T-cell (primary cell): ENCODE measurements around the gene FMN2. TPM values are rescaled to one million over a fixed set of nuclear protein-coding genes. Genes with fewer than 3 reads are reported as not detected.

Experiments used
- ATAC-seq, 4 experiments: fragments of 200-7000 bp in 3 of 4; fragments of 150-1000 bp in 1 of 4; cut with Tn5 transposase; replicated peaks in 1 of 4; 1 replicate in 3 of 4; 2 replicates in 1 of 4; pipeline ENCODE4 v1.10.0; 2021; ENCODE audit warnings: moderate library complexity in 3 of 4, mild to moderate bottlenecking in 2 of 4, moderate number of reproducible peaks in 1 of 4
- CTCF ChIA-PET, 2 donors: fragments of 300-600 bp; sonication (Branson Sonifier 250); formaldehyde crosslinking; loops; one replicate each; lab custom pipeline; 2022; ENCODE audit warnings: antibody characterized with exemption in 2 of 2; lab: Charles Lee
- POLR2A ChIA-PET, 2 donors: fragments of 300-600 bp; sonication (Branson Sonifier 250); formaldehyde crosslinking; loops; one replicate each; lab custom pipeline; 2022; ENCODE audit warnings: antibody characterized with exemption in 2 of 2; lab: Charles Lee
- DNase-seq, 35 experiments: peaks; one replicate each; pipeline versions ENCODE4 v3.0.0 to v3.0.0-alpha.2; 2013 to 2023
- H3K27ac ChIP-seq: one replicate; pipeline ENCODE4 v1.5.1; 2013; ENCODE audit warnings: low read length
- H3K27me3 ChIP-seq, 2 experiments: replicated peaks in 1 of 2; 1 replicate in 1 of 2; 2 replicates in 1 of 2; pipeline versions ENCODE4 v1.6.1 to v1.7.0; 2013; ENCODE audit warnings: low read length in 1 of 2, mixed read lengths in 1 of 2; ENCODE audit not compliant: control insufficient read depth in 2 of 2, insufficient read depth in 2 of 2; ENCODE audit errors: extremely low read depth in 1 of 2
- H3K36me3 ChIP-seq, 2 donors: 1 replicate in 1 of 2; 2 replicates in 1 of 2; pipeline versions ENCODE4 v1.6.1 to v1.7.0; 2013; ENCODE audit warnings: low read length in 1 of 2; ENCODE audit not compliant: control insufficient read depth in 2 of 2, insufficient read depth in 1 of 2; ENCODE audit errors: extremely low read depth in 1 of 2
- H3K4me1 ChIP-seq, 2 experiments: 1 replicate in 1 of 2; 2 replicates in 1 of 2; pipeline versions ENCODE4 v1.6.1 to v1.7.0; 2013; ENCODE audit warnings: low read length in 2 of 2, mixed read lengths in 1 of 2; ENCODE audit not compliant: insufficient read depth in 2 of 2, control insufficient read depth in 1 of 2; ENCODE audit errors: extremely low read depth in 1 of 2
- H3K4me3 ChIP-seq, 2 donors: 1 replicate in 1 of 2; 2 replicates in 1 of 2; pipeline versions ENCODE4 v1.5.1 to v1.7.0; 2013; ENCODE audit warnings: mild to moderate bottlenecking in 2 of 2, low read length in 1 of 2, moderate library complexity in 1 of 2; ENCODE audit not compliant: control insufficient read depth in 1 of 2; ENCODE audit errors: extremely low read depth in 1 of 2
- H3K9me3 ChIP-seq: 2 replicates; pipeline ENCODE4 v1.7.0; 2013
- H3K27ac Mint-ChIP-seq, 2 donors: one replicate each; pipeline ENCODE4 v1.8.0; 2020 to 2021; ENCODE audit warnings: mild to moderate bottlenecking in 2 of 2, mixed read lengths in 2 of 2
- H3K27me3 Mint-ChIP-seq, 2 donors: one replicate each; pipeline ENCODE4 v1.8.0; 2021 to 2022; ENCODE audit warnings: mixed read lengths in 2 of 2
- H3K36me3 Mint-ChIP-seq: one replicate; pipeline ENCODE4 v1.8.0; 2021; ENCODE audit warnings: mixed read lengths
- H3K4me1 Mint-ChIP-seq, 3 donors: one replicate each; pipeline ENCODE4 v1.8.0; 2020 to 2022; ENCODE audit warnings: mixed read lengths in 3 of 3, mild to moderate bottlenecking in 1 of 3
- H3K4me3 Mint-ChIP-seq, 3 donors: one replicate each; pipeline ENCODE4 v1.8.0; 2020 to 2022; ENCODE audit warnings: mild to moderate bottlenecking in 3 of 3, mixed read lengths in 3 of 3, moderate library complexity in 3 of 3
- H3K9me3 Mint-ChIP-seq, 3 donors: one replicate each; pipeline ENCODE4 v1.8.0; 2020 to 2022; ENCODE audit warnings: mixed read lengths in 3 of 3
- WGBS: methylation state at CpG from one replicate; pipeline ENCODE4 v1.1.5; 2013; ENCODE audit warnings: missing lambda C conversion rate; ENCODE audit not compliant: insufficient coverage; 5-methylcytosine and 5-hydroxymethylcytosine counted together
- total RNA-seq, 35 experiments: library from RNA in 6 of 35; stranded (reverse) in 6 of 35; fragments of 120-200 nt in 1 of 35; gene quantifications; one replicate each; pipeline versions ENCODE4 v1.2.1 to v1.2.4 and lab custom pipeline; 2013 to 2026

Gene FMN2
- total RNA-seq, 5 donors from 2014 or later (not counting 1 experiment from before 2014, with no cell fraction given), result not detected

DNA sequence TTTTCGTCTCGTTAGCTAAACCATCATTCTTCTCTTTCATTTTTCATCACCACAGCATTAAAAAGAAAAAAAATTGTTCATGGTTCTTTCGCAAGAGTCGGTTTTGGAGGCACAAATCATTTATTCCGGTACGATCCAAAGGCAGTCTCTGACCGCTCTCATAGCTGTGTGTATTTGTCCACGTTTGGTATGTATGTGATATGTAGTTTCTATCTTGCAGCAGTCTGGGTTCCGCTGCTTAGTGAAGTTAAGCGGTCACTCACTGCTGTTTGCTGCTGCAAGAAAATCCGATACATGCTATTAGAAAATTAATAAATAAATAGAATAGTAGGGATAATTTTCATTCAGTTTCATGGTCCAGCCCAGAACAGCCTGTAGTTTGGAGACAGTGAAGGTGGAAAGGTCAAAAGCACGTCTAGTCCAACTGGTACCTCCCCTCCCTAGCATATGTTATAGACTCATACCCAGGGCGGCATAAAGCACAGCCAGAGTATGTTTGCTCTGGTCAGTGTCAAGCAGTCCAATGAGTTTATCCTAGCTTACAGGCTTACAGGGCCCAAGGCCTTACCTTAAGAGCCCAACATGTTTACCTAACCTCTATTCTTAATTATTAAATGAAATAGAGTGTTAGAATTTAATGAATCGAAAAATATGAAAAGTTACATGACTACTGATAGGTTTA lies 2.5 kb downstream of the FMN2 start:
- Histone ChIP-seq H3K27me3 (peaks cover 10 to 19% of the 10 kb centered on the region in 2 experiments), H3K36me3 (no peaks in the 10 kb centered on the region), H3K4me3 (no peak overlapping the region), H3K27ac (no peak overlapping the region), H3K9me3 (no peaks in the 10 kb centered on the region), H3K4me1 (no peaks in the 10 kb centered on the region)
- ChIA-PET CTCF (no interaction called here), POLR2A (no interaction called here)
- no peaks in the 10 kb centered on the region for H3K36me3 Mint-ChIP-seq
- H3K4me1 Mint-ChIP-seq, result peaks cover 0 to 11% (median 4%) of the 10 kb centered on the region in 3 donors
- no peak overlapping the region for H3K27ac Mint-ChIP-seq
- ATAC-seq (no peak), DNase-seq (no peak)
- no peak overlapping the region for H3K4me3 Mint-ChIP-seq
- no peaks in the 10 kb centered on the region for H3K9me3 Mint-ChIP-seq
- no CpG with 5 or more reads among the region's 14 CpGs for WGBS
- peaks cover 25 to 35% of the 10 kb centered on the region in 2 donors for H3K27me3 Mint-ChIP-seq

DNA sequence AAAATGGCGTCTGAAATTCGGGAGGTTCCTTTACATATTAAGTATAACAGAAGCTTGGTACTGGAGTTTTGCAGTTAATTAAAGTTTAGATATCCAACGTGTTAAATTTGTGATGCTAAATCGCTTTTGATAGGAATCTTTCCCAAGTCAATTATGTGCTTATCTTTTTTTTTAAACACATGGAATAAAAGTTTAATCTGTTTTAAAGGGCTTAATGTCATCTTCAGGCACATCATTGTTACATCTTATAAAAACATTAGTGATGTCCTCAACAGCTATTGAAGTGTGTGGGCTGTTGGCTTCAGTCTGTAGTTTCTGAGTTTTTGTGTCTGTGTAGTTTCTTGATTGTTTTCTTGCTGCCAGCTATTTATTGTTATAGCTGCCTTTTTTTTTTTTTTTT lies 5.3 kb downstream of the FMN2 start:
- no peak overlapping the region for H3K27ac Mint-ChIP-seq
- Histone ChIP-seq H3K4me1 (no peaks in the 10 kb centered on the region), H3K9me3 (no peaks in the 10 kb centered on the region), H3K27me3 (peaks cover 12 to 18% of the 10 kb centered on the region in 2 experiments), H3K36me3 (no peaks in the 10 kb centered on the region), H3K4me3 (no peak overlapping the region), H3K27ac (no peak overlapping the region)
- ATAC-seq (no peak), DNase-seq (no peak)
- H3K9me3 Mint-ChIP-seq, result no peaks in the 10 kb centered on the region
- CTCF ChIA-PET, result interaction anchor here in 1 of 2 donors (0.6 kb wide), 1 partner anchor 479 kb away, joined by 4 read pairs; no protein-coding TSS in a partner anchor
- H3K4me3 Mint-ChIP-seq, result no peak overlapping the region
- peaks cover 0 to 3% (median 0%) of the 10 kb centered on the region in 3 donors for H3K4me1 Mint-ChIP-seq
- POLR2A ChIA-PET, result no interaction called here
- peaks cover 15 to 22% of the 10 kb centered on the region in 2 donors for H3K27me3 Mint-ChIP-seq
- H3K36me3 Mint-ChIP-seq, result no peaks in the 10 kb centered on the region
- no CpG with 5 or more reads among the region's 4 CpGs for WGBS

DNA sequence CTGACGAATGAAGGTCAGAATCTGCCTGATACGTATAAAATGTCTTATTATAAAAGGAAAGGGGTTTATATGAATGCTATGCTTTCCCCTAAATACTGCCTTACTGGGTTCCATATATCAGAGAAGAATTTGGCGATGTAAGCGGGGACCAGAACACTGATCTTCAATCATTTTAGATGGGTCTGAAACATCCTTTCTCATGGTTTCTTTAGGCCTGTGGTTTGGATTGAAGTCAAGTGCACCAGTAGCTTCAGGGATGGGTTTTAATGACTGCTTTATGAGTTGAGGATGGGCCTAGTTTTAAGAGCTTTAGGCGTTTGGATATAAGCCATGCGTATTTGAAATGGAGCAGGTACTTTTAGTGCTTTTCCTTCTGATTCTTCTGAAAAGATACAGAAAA lies 6.9 kb downstream of the FMN2 start:
- H3K27me3 Mint-ChIP-seq, result peaks cover 15 to 22% of the 10 kb centered on the region in 2 donors
- POLR2A ChIA-PET, result no interaction called here
- no peaks in the 10 kb centered on the region for H3K4me1 ChIP-seq
- CTCF ChIA-PET, result no interaction called here
- ATAC-seq (no peak), DNase-seq (no peak)
- H3K27me3 ChIP-seq, result peaks cover 4 to 12% of the 10 kb centered on the region in 2 experiments
- 100% methylated on average over 1 of the region's 6 CpGs for WGBS
- H3K36me3 ChIP-seq, result no peaks in the 10 kb centered on the region
- no peak overlapping the region for H3K4me3 ChIP-seq
- H3K9me3 ChIP-seq, result no peaks in the 10 kb centered on the region
- peaks cover 0 to 3% (median 0%) of the 10 kb centered on the region in 3 donors for H3K4me1 Mint-ChIP-seq
- no peak overlapping the region for H3K27ac ChIP-seq
- H3K27ac Mint-ChIP-seq, result no peak overlapping the region
- H3K36me3 Mint-ChIP-seq, result no peaks in the 10 kb centered on the region
- H3K4me3 Mint-ChIP-seq, result no peak overlapping the region
- H3K9me3 Mint-ChIP-seq, result no peaks in the 10 kb centered on the region

DNA sequence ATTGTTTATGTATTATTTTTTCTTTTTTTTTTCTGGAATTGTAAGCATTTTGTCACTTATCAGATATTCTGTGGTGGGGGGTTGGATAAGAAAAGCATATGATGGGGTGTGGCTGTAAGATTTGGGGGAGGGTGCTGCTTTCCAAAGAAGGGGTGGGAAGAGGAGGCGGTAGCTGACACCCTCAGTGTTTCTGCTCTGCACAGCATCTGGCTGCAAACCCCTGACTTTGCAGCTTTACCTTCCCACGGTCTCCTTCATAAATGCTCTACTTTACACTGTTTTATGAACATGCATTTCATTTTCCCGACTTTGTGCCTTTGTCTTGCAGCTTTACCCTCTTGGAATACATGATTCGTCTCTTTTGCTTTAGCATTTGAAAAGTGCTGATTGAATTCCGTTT lies 7.6 kb downstream of the FMN2 start:
- Mint-ChIP-seq H3K27me3 (peaks cover 10 to 17% of the 10 kb centered on the region in 2 donors), H3K4me3 (no peak overlapping the region), H3K9me3 (no peaks in the 10 kb centered on the region), H3K36me3 (no peaks in the 10 kb centered on the region), H3K4me1 (no peaks in the 10 kb centered on the region), H3K27ac (no peak overlapping the region)
- 49% methylated on average over 2 of the region's 5 CpGs for WGBS
- Histone ChIP-seq H3K27ac (no peak overlapping the region), H3K4me3 (no peak overlapping the region), H3K9me3 (no peaks in the 10 kb centered on the region), H3K4me1 (no peaks in the 10 kb centered on the region), H3K36me3 (no peaks in the 10 kb centered on the region), H3K27me3 (peaks cover under 1 to 10% of the 10 kb centered on the region in 2 experiments)
- DNase-seq, result no peak
- CTCF ChIA-PET, result no interaction called here
- ATAC-seq, result no peak
- POLR2A ChIA-PET, result no interaction called here

DNA sequence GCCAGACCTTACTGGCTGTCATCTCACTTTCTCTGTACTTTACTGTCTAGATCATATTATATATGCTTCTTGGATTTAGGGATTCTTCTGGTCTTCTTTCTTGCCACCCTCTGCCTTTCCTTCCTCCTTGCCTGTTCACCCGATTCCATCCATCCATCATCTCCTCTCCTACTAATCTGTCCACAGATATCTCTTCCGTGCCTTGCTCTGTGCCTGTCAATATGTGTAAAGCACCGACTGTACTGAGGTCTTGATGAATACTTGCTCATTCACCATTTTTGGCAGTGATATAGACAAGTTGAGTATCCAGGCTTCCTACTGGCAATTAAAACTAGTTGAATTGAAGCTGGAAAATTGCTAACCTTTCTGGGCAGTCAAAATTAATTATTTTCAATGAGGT lies 8.1 kb downstream of the FMN2 start:
- H3K27ac Mint-ChIP-seq, result no peak overlapping the region
- H3K27me3 Mint-ChIP-seq, result peaks cover 10 to 16% of the 10 kb centered on the region in 2 donors
- Histone ChIP-seq H3K27ac (no peak overlapping the region), H3K27me3 (peaks cover 0 to 9% of the 10 kb centered on the region in 2 experiments), H3K9me3 (no peaks in the 10 kb centered on the region), H3K4me3 (no peak overlapping the region), H3K4me1 (no peaks in the 10 kb centered on the region), H3K36me3 (no peaks in the 10 kb centered on the region)
- WGBS, result 63% methylated on average over 2 of the region's 3 CpGs
- no peaks in the 10 kb centered on the region for H3K36me3 Mint-ChIP-seq
- no peaks in the 10 kb centered on the region for H3K9me3 Mint-ChIP-seq
- DNase-seq, result no peak
- CTCF ChIA-PET, result no interaction called here
- POLR2A ChIA-PET, result no interaction called here
- ATAC-seq, result no peak
- H3K4me3 Mint-ChIP-seq, result no peak overlapping the region
- no peaks in the 10 kb centered on the region for H3K4me1 Mint-ChIP-seq

DNA sequence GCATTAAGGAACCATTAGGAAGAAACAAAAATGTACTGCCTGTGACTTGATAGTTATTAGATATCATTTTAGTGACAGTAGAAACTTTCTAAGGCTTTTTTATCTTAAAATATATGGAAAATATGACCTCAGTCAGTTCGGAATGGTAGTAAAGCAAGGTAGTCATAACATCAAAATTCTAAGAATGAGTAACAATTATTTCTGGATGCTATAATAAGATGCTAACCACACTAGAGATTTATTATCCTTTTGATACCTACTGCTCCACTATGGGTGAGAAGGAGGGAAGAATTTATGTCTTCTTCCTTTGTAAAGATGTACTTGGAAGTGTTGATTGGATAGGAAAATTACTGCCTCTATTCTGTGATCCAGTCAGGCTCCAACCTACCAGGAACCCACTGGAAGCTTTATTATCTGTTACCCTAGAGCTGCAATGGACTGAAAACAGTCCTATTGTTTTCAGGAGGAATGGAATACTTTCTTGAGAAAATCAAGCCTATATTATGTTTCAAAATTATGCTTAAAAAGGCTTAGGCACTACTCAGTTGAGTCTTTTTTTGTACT lies 8.8 kb downstream of the FMN2 start:
- no peak for ATAC-seq
- Histone ChIP-seq H3K36me3 (no peaks in the 10 kb centered on the region), H3K27ac (no peak overlapping the region), H3K9me3 (no peaks in the 10 kb centered on the region), H3K4me1 (no peaks in the 10 kb centered on the region), H3K4me3 (no peak overlapping the region), H3K27me3 (peaks cover 0 to 9% of the 10 kb centered on the region in 2 experiments)
- no peak overlapping the region for H3K4me3 Mint-ChIP-seq
- no peaks in the 10 kb centered on the region for H3K36me3 Mint-ChIP-seq
- ChIA-PET POLR2A (no interaction called here), CTCF (interaction anchor here in 1 of 2 donors (0.6 kb wide), 1 partner anchor 46 kb away, joined by 4 read pairs; no protein-coding TSS in a partner anchor)
- peaks cover 10 to 11% of the 10 kb centered on the region in 2 donors for H3K27me3 Mint-ChIP-seq
- no peaks in the 10 kb centered on the region for H3K9me3 Mint-ChIP-seq
- no peak for DNase-seq
- no CpG with 5 or more reads among the region's 1 CpG for WGBS
- H3K4me1 Mint-ChIP-seq, result no peaks in the 10 kb centered on the region
- H3K27ac Mint-ChIP-seq, result no peak overlapping the region
